ENCODE data around the gene OR5H14.
"Not testable (repeated sequence)": the region's sequence is repeated elsewhere in the genome, so short reads cannot be mapped to it uniquely, and the experiment has no call there.

The OR5H14 gene

DNA sequence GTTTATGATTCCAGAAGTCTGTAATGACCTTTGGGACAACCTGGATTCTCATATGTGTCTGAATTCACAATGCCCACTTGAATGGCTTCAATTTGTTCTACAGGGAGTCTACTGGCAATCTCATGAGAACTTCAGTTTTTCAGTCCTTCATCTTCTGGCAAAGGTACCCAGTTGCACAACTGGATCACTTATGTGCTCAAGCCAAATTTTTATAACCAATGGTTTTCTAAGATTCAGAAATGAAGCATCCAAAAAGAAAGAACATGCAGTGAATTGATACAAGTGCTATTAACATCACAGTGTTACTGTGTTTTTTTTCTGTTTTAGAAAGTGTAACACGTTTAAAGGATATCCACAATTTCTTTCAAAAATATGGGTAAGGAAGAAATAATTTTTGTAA, at the start of gene OR5H14:
Gene OR5H14, plus strand, starts transcription at position 301 of the 400 bp plus-strand sequence. CDS start 1,907 bp downstream, outside the sequence.
- no peak for DNase-seq (ENCODE audit: low read depth in 1 of 2, low spot score in 1 of 2)

DNA sequence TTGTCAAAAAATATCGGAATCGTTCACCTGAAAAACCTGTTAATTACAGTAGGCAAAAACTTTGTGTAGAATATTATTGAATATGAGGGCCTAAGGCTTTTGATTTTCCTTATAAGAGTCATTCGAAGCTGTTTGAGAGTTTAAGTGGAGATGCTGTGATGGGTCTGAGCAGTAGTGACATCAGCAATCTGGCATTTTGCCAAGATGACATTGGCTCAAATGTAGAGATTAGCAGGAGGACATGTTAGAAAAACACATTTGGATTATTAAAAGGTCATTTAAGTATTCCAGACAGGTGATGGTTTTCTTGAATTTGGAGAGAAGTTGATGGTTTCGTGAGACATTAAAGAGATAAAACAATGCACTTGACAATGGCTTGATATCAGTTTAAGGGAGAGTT, 47.4 kb upstream of the OR5H14 start:
- no peak for DNase-seq (ENCODE audit: low read depth in 1 of 2, low spot score in 1 of 2)

DNA sequence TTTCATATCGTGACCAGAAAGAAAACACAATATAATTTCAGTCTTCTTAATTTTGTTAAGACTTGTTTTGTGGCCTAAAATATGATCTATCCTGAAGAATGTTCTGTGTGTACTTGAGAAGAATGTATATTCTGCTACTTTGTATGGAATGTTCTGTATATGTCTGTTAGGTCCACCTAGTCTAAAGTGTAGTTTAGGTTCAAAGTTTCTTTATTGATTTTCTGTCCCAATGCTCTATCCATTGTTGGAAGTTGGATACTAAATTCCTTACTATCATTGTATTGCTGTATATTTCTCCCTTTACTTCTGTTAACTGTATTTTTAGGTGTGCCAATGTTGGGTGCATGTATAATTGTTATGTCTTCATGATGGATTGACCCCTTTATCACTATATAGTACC, 39.1 kb upstream of the OR5H14 start:
- no peak for DNase-seq (ENCODE audit: low read depth in 1 of 2, low spot score in 1 of 2)

DNA sequence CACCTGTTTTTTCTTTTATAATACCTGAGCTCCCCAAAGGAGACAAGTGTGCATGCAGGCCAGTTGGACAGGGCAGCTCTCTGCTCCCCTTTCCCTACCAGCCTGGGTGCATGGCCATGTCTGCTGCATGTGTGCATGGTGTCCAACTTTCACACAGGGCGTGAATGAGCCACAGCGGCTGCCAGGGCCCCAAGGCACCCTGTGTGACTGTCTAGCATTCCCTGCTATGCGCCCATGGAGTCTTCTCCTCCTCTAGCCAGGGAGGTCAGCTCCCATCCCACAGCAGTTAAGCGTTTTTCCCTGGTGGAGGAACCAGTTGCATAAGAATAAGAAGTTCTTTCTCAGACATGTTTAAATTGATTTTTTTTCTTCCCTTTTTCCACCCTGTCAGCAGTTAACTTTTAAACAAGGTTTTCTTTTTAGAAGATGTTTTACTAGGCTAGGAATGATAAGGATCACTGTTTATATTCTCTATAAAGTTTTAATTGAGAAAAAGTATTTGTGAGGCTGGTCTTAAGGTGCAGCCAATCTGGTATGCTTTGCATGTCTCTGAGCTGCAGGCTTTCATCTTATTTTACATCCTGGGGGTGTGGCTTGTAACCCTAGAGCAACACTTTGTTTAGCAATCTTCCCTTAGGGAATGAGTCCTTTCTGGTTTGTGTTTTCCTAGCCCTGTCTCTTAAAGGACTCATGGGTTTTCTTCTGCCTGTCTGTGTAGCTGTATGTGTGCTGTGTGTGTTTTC, 37.3 kb upstream of the OR5H14 start:
- no peak for DNase-seq (ENCODE audit: low read depth in 1 of 2, low spot score in 1 of 2)

DNA sequence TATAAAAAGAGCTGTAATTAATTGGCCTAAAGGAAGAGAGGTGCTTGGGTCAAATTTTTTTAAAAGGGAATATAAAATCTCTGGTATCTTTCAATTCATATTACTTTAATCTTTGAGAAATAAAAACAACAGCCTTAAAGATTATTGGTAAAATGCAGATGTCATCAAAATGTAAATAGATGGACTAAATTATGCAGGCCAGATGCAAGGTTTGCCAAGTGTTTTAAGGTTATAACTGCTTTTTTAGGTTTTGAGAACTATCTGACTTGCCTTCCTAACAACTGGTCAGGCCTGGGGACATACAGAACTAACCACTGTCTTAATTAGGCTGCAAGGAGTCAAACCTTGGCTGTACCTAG, 36.8 kb upstream of the OR5H14 start:
- DNase-seq (ENCODE audit: low read depth in 1 of 2, low spot score in 1 of 2), result no peak

DNA sequence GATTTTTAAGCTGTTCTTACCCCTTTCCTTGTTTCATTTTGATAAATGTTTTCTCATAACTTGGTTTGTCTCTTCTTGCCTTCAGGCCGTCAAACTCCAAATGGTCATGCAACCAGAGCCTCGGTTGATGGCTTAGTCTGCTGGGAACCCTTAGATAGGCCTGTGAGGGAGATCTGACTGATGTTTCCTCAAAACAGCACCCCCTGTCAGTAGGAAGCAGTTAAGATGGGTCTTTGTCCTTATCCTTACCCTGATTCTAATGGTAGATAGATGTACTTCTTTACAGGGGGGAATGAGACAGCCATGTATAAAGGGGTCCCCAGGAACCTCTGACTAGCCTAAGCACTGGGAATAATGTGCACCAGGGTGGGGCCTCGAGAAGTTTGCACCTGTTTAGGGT, 33.0 kb upstream of the OR5H14 start:
- no peak for DNase-seq (ENCODE audit: low read depth in 1 of 2, low spot score in 1 of 2)

DNA sequence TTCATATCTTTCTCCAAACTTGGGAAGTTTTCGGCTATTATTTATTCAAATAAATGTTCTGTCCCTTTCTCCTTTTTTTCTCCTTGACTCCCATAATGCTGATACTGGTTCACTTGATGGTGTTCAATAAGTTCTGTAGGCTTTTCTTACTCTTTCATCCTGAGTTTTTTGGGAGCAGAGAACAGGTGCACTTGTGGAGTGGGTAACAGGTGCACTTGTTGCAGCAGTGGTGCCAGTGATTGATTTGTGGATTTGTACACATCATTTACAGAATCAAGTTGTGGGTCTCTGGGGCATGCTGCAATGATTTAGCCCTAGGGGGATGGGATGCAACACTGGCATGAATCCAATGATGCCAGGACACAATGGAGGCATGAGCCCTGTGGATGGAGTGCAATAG, 31.6 kb upstream of the OR5H14 start:
- no peak for DNase-seq (ENCODE audit: low read depth in 1 of 2, low spot score in 1 of 2)

DNA sequence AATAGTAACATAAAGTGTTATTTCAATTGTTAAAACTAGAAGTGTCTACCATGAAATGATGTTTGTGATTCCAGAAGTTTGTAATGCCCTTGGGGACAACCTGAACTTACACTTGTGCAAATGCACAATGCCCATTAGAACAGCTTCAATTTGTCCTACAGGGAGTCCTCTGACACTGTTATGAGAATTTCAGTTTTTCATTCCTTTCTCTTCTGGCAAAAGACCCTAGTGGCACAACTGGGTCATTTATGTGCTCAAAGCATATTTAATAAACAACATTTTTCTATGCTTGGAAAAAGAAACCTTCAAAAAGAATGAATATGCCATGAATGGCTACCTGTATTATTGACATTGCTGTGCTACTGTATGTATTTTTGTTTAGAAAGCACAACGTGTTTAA, 16.9 kb upstream of the OR5H14 start, which contains the start of gene OR5H1:
Gene OR5H1, plus strand, starts transcription at position 301 of the 400 bp plus-strand sequence. CDS start 1,977 bp downstream, outside the sequence.
- no peak for DNase-seq (ENCODE audit: low read depth in 1 of 2, low spot score in 1 of 2)

DNA sequence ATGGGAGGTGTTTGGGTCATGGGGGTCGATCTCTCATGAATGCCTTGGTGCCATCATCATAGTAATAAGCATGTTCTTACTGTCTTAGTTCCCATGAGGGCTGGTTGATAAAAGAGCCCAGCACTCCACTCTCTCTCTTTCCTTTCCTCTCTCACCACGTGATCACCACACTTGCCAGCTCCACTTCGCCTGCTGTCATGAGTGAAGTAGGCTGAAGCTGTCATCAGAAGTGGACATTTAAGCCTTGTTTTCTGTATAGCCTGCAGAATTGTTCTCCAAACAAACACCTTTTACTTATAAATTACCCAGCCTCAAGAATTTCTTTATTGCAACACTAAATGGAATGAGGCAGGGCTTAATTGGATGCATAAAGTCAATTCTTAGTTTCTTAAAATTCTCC, 10.6 kb upstream of the OR5H14 start:
- DNase-seq (ENCODE audit: low read depth in 1 of 2, low spot score in 1 of 2), result no peak

DNA sequence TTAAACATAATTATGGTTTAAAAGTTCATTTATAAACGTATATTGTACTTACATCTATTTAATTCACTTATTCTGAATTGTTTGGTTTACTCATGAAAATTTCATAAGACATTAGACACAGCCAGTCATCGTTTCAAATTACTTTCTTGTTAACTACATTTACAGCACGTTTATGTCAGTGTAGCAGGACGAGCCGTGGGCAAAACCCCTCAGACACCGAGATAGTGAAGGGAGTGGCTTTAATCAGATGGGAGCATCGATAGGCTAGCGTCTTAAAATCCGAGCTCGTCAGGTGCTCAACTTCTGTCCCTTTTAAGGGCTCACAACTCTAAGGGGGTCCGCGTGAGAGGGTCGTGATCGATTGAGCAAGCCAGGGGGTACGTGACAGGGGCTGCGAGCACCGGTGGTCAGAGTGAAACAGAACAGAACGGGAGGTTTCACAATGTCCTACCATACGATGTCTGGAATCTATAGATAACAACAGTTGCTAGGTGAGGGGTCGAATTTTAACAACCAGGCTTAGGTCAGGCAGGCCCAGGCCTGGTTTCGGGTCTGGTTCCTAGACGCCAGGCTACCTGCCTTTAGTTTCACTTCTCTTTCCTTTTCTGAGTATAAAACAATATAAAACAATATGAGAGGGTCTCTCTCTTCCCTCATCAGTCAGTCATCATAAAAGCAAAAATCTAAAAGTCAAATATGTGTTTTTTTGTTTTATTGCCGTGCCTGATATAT, 9.3 kb upstream of the OR5H14 start:
- DNase-seq (ENCODE audit: low read depth in 1 of 2, low spot score in 1 of 2), result not testable (repeated sequence)

DNA sequence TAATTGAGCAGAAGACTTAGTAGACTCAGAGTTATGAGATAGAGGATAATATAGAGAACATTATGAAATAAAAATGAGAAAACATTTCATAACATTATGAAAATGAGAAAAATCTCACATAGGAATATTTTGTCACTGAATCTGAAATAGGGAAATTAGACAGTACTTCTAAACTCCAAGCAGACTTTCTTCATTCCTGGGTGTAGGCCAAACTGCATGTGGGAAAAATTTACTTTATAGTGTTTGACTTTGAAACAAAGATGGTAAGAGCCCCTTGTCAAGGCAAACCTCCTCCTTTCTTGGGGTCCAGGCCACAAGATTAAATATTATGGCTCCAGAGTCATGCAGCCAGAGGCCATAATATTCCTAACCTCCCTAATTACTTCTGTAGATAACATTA, 6.7 kb upstream of the OR5H14 start:
- DNase-seq (ENCODE audit: low read depth in 1 of 2, low spot score in 1 of 2), result no peak

DNA sequence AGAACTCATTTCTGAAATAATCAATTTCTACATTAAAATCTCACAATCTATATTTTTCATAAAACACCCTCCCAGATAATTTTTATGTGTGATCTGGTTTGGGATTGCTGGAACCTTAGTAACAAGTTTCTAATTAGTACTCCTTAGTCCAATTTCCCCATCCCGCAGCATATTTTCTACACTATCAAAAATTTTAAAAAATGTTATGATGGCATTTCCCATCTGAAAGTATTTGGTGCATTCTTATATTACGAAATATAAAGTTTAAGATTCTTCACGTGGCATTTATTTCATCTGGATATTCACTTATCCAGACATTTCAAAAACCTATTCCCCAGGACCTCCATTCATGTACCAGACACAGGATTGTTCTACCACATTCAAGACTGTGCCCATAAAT, 1.5 kb downstream of the OR5H14 start:
- no peak for DNase-seq (ENCODE audit: low read depth in 1 of 2, low spot score in 1 of 2)

DNA sequence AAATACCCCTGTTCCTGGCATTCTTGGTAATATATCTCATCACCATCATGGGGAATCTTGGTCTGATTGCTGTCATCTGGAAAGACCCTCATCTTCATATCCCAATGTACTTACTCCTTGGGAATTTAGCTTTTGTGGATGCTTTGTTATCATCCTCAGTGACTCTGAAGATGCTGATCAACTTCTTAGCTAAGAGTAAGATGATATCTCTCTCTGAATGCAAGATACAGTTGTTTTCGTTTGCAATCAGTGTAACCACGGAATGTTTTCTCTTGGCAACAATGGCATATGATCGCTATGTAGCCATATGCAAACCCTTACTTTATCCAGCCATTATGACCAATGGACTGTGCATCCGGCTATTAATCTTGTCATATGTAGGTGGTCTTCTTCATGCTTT, 2.2 kb downstream of the OR5H14 start:
- not testable (repeated sequence) for DNase-seq (ENCODE audit: low read depth in 1 of 2, low spot score in 1 of 2)

DNA sequence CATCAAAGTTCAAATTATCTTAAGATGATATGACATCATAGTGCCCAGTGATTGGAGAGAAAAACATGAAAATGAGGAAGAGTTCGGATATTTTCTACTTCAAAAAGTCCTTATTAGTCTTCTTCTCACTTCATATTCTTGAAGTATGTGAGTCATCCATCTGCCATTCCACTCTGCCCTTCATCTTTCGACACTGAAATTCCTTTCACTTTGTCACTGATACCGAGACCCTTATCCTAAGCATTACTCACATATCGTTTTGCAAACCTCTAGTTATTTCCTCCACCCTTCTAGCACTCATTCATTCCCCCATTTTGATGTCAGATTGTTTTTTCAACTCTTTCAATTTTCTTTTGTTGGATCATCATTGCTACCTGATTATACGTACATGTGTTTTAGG, 4.0 kb downstream of the OR5H14 start:
- DNase-seq (ENCODE audit: low read depth in 1 of 2, low spot score in 1 of 2), result no peak

DNA sequence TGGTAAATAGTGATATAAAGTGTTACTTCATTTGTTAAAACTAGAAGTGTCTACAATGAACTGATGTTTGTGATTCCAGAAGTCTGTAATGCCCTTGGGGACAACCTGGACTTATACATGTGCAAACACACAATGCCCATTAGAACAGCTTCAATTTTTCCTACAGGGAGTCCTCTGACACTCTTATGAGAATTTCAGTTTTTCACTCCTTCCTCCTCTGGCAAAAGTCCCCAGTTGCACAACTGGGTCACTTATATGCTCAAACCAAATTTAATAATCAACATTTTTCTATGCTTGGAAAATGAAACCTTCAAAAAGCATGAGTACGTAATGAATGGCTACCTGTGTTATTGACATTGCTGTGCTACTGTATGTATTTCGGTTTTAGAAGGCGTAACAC, 19.1 kb downstream of the OR5H14 start, which contains the start of gene OR5H15:
Gene OR5H15, plus strand, starts transcription at position 301 of the 400 bp plus-strand sequence. CDS start 2,004 bp downstream, outside the sequence.
- no peak for DNase-seq (ENCODE audit: low read depth in 1 of 2, low spot score in 1 of 2)

DNA sequence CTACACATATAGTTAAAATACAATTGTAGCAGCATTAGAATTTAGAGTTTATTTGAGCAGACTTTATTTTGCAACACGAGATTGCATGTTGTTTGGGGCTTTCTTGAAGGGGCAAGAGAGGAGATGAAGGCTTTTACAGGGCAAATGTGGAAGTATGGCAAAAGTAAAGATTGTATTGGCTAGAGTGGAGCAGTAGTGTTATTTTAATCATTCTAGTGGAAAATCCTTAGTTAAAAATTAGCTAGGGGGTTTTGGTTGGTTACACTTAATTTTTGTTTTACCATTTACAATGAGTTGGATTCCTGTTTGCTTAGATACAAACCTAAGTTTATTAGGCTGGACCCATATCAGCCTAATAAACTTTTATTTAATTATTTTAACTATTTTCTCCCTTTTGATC, 23.8 kb downstream of the OR5H14 start:
- no peak for DNase-seq (ENCODE audit: low read depth in 1 of 2, low spot score in 1 of 2)

DNA sequence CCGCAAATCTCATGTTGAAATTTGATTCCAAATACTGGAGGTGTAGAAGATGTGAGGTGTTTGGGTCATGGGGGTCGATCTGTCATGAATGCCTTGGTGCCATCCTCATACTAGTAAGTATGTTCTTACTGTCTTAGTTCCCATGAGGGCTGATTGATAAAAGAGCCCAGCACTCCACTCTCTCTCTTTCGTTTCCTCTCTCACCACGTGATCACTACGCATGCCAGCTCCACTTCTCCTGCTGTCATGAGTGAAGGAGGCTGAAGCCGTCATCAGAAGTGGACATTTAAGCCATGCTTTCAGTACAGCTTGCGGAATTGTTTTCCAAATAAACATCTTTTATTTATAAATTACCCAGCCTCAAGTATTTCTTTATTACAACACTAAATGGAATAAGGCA, 25.3 kb downstream of the OR5H14 start:
- no peak for DNase-seq (ENCODE audit: low read depth in 1 of 2, low spot score in 1 of 2)

DNA sequence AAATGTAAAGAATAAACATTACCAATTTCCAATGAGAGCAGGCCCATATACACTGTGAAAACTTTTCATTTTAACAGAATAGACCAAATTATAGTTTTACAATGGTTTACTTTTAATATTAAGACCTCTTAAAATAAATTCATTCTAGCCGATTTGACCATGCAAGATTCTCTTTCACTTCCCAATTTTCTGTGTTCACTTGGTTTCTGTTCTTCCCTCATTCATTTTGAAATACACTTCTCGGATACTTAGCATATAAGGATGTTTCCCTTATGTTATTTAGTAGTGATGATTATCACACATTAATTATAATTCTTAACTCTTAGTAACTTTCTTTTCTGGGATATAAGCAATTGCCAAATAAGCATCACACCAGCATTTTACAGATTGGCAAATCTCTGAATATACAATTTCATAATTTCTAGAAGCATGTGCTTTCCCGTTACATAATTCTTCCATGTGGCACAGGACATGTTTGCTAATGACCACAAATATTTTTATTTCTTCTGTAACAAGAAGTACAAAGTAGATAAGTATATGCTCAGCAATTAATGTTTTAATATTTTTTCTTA, 33.1 kb downstream of the OR5H14 start:
- no peak for DNase-seq (ENCODE audit: low read depth in 1 of 2, low spot score in 1 of 2)

DNA sequence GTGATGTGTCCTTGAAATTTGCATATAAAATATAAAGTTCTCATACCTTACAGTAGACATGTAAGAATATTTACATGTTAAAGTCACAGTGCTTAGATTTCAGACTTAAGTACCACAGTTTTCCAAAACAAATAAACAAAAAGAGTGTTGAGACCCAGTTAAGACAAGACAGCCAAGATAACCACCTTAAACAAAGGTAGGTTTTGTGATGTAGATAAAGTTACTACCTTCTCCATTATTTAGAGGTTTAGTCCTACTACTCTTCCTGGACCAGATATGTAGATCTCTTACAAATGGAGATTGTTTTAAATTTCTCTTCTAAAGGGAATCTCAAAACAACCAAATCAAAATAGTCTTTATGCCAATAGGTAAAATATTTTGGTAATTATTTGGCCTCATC, 34.9 kb downstream of the OR5H14 start:
- no peak for DNase-seq (ENCODE audit: low read depth in 1 of 2, low spot score in 1 of 2)

DNA sequence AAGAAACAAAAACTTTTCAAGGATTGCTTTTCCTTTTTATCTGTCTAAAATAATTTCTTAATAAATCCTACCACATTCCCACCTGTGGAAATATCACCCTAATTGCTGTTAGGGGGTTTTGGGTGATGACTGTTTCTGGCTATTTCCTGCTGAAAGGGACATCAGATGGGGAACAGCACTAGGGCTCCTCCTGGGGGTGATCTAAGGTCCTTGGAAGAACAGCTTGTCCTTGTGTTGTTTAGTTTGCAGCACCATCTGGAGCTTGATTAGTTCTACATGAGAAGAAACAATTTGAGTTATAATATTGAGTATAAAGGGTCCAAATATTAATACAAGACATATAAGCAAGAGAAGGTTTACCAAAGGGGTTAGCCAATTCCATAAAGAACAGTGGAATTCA, 37.9 kb downstream of the OR5H14 start:
- no peak for DNase-seq (ENCODE audit: low read depth in 1 of 2, low spot score in 1 of 2)

DNA sequence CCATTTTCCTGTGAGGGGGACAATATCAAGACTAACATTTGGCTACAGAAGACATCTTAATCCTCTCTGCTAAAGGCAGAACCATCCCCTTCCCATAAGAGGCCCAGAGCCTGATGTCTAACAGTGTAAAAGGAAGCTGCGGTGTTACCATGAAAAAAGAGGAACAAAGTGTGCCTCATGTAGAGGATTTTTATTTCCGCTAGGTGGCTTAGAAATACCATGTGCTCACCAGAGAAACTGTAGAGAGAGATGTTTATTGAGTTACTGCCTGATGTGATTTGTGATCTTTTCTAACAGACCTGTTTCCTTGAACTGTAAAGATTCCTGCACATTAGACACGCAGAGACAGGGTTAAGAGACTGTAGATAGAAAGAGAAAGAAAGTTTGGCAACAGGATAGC, 41.3 kb downstream of the OR5H14 start:
- no peak for DNase-seq (ENCODE audit: low read depth in 1 of 2, low spot score in 1 of 2)

DNA sequence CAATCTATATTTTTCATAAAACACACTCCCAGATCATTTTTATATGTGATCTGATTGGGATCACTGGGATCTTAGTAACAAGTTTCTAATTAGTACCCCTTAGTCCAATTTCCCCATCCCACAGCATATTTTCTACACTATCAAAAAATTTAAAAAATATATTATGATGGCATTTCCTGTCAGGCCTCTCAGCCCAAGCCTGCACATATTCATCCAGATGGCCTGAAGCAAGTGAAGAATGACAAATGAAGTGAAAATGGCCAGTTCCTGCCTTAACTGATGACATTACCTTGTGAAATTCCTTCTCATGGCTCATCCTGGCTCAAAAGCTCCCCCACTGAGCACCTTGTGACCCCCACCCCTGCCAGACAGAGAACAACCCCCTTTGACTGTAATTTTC, 43.6 kb downstream of the OR5H14 start:
- DNase-seq (ENCODE audit: low read depth in 1 of 2, low spot score in 1 of 2), result not testable (repeated sequence)
